Peyer's patch (tissue), 4 donors: ENCODE results near the gene TEX35.

Source experiments
- POLR2A ChIP-seq, 2 donors: fragments of 450-650 bp; IDR thresholded peaks; one replicate each; pipeline ENCODE4 v1.5.1; 2017; ENCODE audit warnings: antibody characterized with exemption in 2 of 2, mild to moderate bottlenecking in 2 of 2, moderate library complexity in 2 of 2
- TF ChIP-seq, protein P1 (sequence below), 6 experiments: fragments of 450-650 bp in 4 of 6; fragments of 200-600 bp in 2 of 6; sonication (generic) in 1 of 6; IDR thresholded peaks; one replicate each; pipeline ENCODE4 v1.5.1; 2017 to 2019; ENCODE audit warnings: antibody characterized with exemption in 6 of 6, mild to moderate bottlenecking in 3 of 6, moderate library complexity in 1 of 6

GRCh38 chr1:178483251-178483957 is 29.5 kb upstream of the TEX35 start:
- TF ChIP-seq, protein P1, sequence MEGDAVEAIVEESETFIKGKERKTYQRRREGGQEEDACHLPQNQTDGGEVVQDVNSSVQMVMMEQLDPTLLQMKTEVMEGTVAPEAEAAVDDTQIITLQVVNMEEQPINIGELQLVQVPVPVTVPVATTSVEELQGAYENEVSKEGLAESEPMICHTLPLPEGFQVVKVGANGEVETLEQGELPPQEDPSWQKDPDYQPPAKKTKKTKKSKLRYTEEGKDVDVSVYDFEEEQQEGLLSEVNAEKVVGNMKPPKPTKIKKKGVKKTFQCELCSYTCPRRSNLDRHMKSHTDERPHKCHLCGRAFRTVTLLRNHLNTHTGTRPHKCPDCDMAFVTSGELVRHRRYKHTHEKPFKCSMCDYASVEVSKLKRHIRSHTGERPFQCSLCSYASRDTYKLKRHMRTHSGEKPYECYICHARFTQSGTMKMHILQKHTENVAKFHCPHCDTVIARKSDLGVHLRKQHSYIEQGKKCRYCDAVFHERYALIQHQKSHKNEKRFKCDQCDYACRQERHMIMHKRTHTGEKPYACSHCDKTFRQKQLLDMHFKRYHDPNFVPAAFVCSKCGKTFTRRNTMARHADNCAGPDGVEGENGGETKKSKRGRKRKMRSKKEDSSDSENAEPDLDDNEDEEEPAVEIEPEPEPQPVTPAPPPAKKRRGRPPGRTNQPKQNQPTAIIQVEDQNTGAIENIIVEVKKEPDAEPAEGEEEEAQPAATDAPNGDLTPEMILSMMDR (IDR thresholded peaks at IDR 0.05), result no peak
- no peak for TF ChIP-seq POLR2A (IDR thresholded peaks at IDR 0.05)
